Astrocyte (in vitro differentiated cells and primary cell): ENCODE results near the gene CACNA1E. TPM values are rescaled to one million over a fixed set of nuclear protein-coding genes. Genes with fewer than 3 reads are reported as not detected.

Experiments used
- DNase-seq: peaks from one replicate; pipeline ENCODE4 v3.0.0-alpha.2; 2010; ENCODE audit warnings: low read depth
- FAIRE-seq: peaks from 2 replicates; lab custom pipeline; 2011; peaks lifted over from hg19 to GRCh38; lab: Jason Lieb, UNC
- H2AFZ ChIP-seq: 2 replicates; pipeline ENCODE4 v1.6.0; 2012; ENCODE audit warnings: low read depth, low read length, inconsistent platforms
- H3K27ac ChIP-seq: 2 replicates; pipeline ENCODE4 v1.5.1; 2011; ENCODE audit warnings: low read depth, low read length, inconsistent platforms
- H3K27me3 ChIP-seq: 2 replicates; pipeline ENCODE4 v1.6.0; 2011; ENCODE audit warnings: low read length, inconsistent platforms; ENCODE audit not compliant: insufficient read depth
- H3K36me3 ChIP-seq: 2 replicates; pipeline ENCODE4 v1.5.1; 2011; ENCODE audit warnings: low read length, inconsistent platforms; ENCODE audit not compliant: insufficient read depth
- H3K4me1 ChIP-seq: 2 replicates; pipeline ENCODE4 v1.5.1; 2011; ENCODE audit warnings: low read length, inconsistent platforms; ENCODE audit not compliant: insufficient read depth
- H3K4me2 ChIP-seq: 2 replicates; pipeline ENCODE4 v1.6.0; 2012; ENCODE audit warnings: low read length, inconsistent platforms
- H3K4me3 ChIP-seq: 2 replicates; pipeline ENCODE4 v1.5.1; 2011; ENCODE audit warnings: low read depth, mild to moderate bottlenecking, low read length, inconsistent platforms; ENCODE audit not compliant: insufficient read depth
- H3K79me2 ChIP-seq: 2 replicates; pipeline ENCODE4 v1.6.0; 2012; ENCODE audit warnings: mild to moderate bottlenecking, low read length, inconsistent platforms; ENCODE audit not compliant: insufficient read depth
- H3K9ac ChIP-seq: 2 replicates; pipeline ENCODE4 v1.6.0; 2012; ENCODE audit warnings: mild to moderate bottlenecking, low read length, inconsistent platforms
- H3K9me3 ChIP-seq: 2 replicates; pipeline ENCODE4 v1.5.1; 2012; ENCODE audit warnings: low read depth, mild to moderate bottlenecking, low read length, inconsistent platforms; ENCODE audit not compliant: insufficient read depth
- H4K20me1 ChIP-seq: 2 replicates; pipeline ENCODE4 v1.6.0; 2012; ENCODE audit warnings: low read length, inconsistent platforms; ENCODE audit not compliant: insufficient read depth
- H3K27ac Mint-ChIP-seq: one replicate; pipeline ENCODE4 v1.8.0; 2021; ENCODE audit warnings: mild to moderate bottlenecking, mixed read lengths; ENCODE audit not compliant: unreplicated experiment
- H3K27me3 Mint-ChIP-seq: one replicate; pipeline ENCODE4 v1.8.0; 2021; ENCODE audit warnings: low read depth, mixed read lengths; ENCODE audit not compliant: unreplicated experiment
- H3K36me3 Mint-ChIP-seq: one replicate; pipeline ENCODE4 v1.8.0; 2021; ENCODE audit warnings: low read depth, mixed read lengths; ENCODE audit not compliant: unreplicated experiment
- H3K4me1 Mint-ChIP-seq: one replicate; pipeline ENCODE4 v1.8.0; 2021; ENCODE audit warnings: low read depth, mixed read lengths; ENCODE audit not compliant: unreplicated experiment
- H3K4me3 Mint-ChIP-seq: one replicate; pipeline ENCODE4 v1.8.0; 2021; ENCODE audit warnings: mild to moderate bottlenecking, moderate library complexity, mixed read lengths; ENCODE audit not compliant: unreplicated experiment
- H3K9me3 Mint-ChIP-seq: one replicate; pipeline ENCODE4 v1.8.0; 2021; ENCODE audit warnings: mild to moderate bottlenecking, mixed read lengths; ENCODE audit not compliant: unreplicated experiment
- CTCF ChIP-seq: IDR thresholded peaks from 2 replicates; pipeline ENCODE4 v1.5.1; 2011; ENCODE audit warnings: low read depth, mild to moderate bottlenecking, inconsistent platforms, low read length, moderate library complexity; ENCODE audit not compliant: insufficient read depth
- EZH2 ChIP-seq: IDR thresholded peaks from 2 replicates; pipeline ENCODE4 v1.6.1; 2012; ENCODE audit warnings: mild to moderate bottlenecking, low read length, inconsistent platforms; ENCODE audit not compliant: insufficient read depth
- total RNA-seq: library from RNA; stranded (reverse); gene quantifications from 2 replicates; pipeline ENCODE4 v1.2.1, GENCODE V29; 2021

The CACNA1E gene
- total RNA-seq, 1 donor from 2014 or later, result 0.07 TPM

- no peak overlapping the region for H3K27ac ChIP-seq
- H3K4me3 ChIP-seq, result no peak overlapping the region
- no peaks in the 10 kb centered on the region for H3K79me2 ChIP-seq
- no peak overlapping the region for H3K4me3 Mint-ChIP-seq
- H3K36me3 ChIP-seq, result no peaks in the 10 kb centered on the region
- peaks cover 6% of the 10 kb centered on the region for H3K27me3 ChIP-seq
- no peak overlapping the region for H3K27ac Mint-ChIP-seq
- H3K9me3 ChIP-seq, result no peaks in the 10 kb centered on the region
- H3K9me3 Mint-ChIP-seq, result no peaks in the 10 kb centered on the region
- H3K9ac ChIP-seq, result no peak overlapping the region
- FAIRE-seq (no peak), DNase-seq (no peak)
- H4K20me1 ChIP-seq, result no peaks in the 10 kb centered on the region
- TF ChIP-seq CTCF (no peak), EZH2 (no peak)
- no peak overlapping the region for H3K4me2 ChIP-seq
- no peak overlapping the region for H2AFZ ChIP-seq
- no peaks in the 10 kb centered on the region for H3K36me3 Mint-ChIP-seq
- no peaks in the 10 kb centered on the region for H3K4me1 Mint-ChIP-seq
- H3K4me1 ChIP-seq, result no peaks in the 10 kb centered on the region
- H3K27me3 Mint-ChIP-seq, result peaks cover 23% of the 10 kb centered on the region
Observed at GRCh38 chr1:181475580-181475979, 7.7 kb upstream of the CACNA1E start.

GRCh38 chr1:181476581-181476980, 6.7 kb upstream of the CACNA1E start:
- Histone ChIP-seq H3K9me3 (no peaks in the 10 kb centered on the region), H3K9ac (no peak overlapping the region), H3K4me2 (no peak overlapping the region), H3K79me2 (no peaks in the 10 kb centered on the region), H2AFZ (no peak overlapping the region), H3K4me1 (no peaks in the 10 kb centered on the region), H3K36me3 (no peaks in the 10 kb centered on the region), H3K4me3 (no peak overlapping the region), H3K27me3 (peaks cover 16% of the 10 kb centered on the region), H3K27ac (no peak overlapping the region), H4K20me1 (no peaks in the 10 kb centered on the region)
- Mint-ChIP-seq H3K4me1 (no peaks in the 10 kb centered on the region), H3K27me3 (peaks cover 33% of the 10 kb centered on the region), H3K4me3 (no peak overlapping the region), H3K9me3 (no peaks in the 10 kb centered on the region), H3K27ac (no peak overlapping the region), H3K36me3 (no peaks in the 10 kb centered on the region)
- TF ChIP-seq CTCF (no peak), EZH2 (no peak)
- DNase-seq (no peak), FAIRE-seq (no peak)

GRCh38 chr1:181478306-181478705, 5.0 kb upstream of the CACNA1E start:
- Histone ChIP-seq H3K9me3 (no peaks in the 10 kb centered on the region), H3K4me3 (no peak overlapping the region), H3K27me3 (peaks cover 28% of the 10 kb centered on the region), H3K4me1 (no peaks in the 10 kb centered on the region), H4K20me1 (no peaks in the 10 kb centered on the region), H2AFZ (no peak overlapping the region), H3K79me2 (no peaks in the 10 kb centered on the region), H3K4me2 (no peak overlapping the region), H3K9ac (no peak overlapping the region), H3K36me3 (no peaks in the 10 kb centered on the region), H3K27ac (no peak overlapping the region)
- Mint-ChIP-seq H3K9me3 (no peaks in the 10 kb centered on the region), H3K4me3 (no peak overlapping the region), H3K27me3 (peaks cover 46% of the 10 kb centered on the region), H3K4me1 (no peaks in the 10 kb centered on the region), H3K27ac (no peak overlapping the region), H3K36me3 (no peaks in the 10 kb centered on the region)
- no peak for TF ChIP-seq EZH2
- no peak for TF ChIP-seq CTCF
- no peak for FAIRE-seq
- DNase-seq, result no peak
